ENCODE data around the gene EXOC4.
"Not testable (repeated sequence)": the region's sequence is repeated elsewhere in the genome, so short reads cannot be mapped to it uniquely, and the experiment has no call there.

Gene EXOC4

DNA sequence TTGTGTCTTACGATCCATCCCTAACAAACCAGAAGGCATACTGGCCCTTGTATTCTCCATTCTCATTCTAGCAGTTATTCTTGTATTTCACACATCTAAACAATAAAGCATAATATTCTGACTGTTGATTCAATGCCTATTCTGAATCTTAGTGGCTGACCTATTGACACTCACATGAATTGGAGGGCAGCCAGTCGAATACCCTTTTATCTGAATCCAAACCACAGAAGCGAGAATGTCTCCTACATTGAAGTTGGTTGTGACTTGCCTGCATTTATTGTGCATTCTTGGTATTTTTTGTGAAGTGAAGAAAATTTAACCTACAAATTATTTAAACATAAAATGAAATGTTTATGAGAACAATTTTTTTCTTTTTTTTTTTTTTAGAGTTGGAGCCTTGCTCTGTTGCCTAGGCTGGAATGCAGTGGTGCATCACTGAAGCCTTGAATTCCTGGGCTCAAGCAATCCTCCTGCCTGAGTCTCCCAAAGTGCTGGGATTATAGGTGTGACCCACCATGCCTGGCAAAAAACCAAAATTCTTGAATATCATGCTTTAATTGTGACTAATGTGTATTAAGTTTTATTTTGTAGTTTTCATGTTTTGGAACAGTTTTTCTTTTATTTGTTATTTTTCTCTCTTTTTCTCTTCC lies 22.7 kb downstream of the EXOC4 start:
- DNase-seq, result no peak

DNA sequence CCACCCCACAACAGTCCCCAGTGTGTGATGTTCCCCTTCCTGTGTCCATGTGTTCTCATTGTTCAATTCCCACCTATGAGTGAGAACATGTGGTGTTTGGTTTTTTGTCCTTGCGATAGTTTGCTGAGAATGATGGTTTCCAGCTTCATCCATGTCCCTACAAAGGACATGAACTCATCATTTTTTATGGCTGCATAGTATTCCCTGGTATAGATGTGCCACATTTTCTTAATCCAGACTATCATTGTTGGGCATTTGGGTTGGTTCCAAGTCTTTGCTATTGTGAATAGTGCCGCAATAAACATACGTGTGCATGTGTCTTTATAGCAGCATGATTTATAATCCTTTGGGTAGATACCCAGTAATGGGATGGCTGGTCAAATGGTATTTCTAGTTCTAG lies 26.1 kb downstream of the EXOC4 start:
- not testable (repeated sequence) for DNase-seq

DNA sequence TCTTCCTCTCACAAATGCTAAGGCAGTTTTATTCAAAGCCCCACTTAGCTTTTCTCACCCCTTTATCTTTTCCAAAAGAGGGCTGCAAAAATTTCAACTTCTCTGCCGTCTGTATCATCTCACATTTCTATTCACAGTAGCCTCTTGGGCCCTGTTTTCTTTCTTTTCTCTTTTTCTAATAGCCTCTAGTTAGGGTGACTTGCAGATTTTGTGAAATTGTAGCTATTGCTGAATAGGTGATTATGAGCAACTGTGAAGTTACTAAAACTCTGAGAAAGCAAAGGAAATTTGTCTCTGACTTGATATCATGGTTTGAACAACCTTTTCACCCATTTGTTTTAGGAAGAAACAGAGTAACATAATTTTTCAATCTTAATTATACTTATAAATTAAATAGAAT lies 29.2 kb downstream of the EXOC4 start:
- DNase-seq, result no peak

DNA sequence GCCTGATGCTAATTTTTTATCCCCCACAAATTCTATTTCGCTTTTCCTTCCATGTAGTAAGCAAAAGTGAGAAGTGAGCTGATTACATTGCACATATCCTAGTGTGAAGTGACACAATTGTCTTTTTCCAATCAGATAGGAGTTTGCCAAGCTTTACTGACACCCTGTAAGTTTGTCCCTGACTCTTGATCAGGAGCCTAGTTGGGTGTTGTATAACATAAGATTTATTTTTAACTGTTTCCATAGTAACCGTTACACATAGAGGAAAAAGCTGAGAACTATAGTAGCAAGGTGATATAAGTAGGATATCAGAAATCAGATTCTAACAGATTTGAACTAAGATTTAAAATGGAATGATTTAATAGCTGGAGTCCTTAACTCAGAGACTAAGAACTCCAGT lies 31.2 kb downstream of the EXOC4 start:
- no peak for DNase-seq

DNA sequence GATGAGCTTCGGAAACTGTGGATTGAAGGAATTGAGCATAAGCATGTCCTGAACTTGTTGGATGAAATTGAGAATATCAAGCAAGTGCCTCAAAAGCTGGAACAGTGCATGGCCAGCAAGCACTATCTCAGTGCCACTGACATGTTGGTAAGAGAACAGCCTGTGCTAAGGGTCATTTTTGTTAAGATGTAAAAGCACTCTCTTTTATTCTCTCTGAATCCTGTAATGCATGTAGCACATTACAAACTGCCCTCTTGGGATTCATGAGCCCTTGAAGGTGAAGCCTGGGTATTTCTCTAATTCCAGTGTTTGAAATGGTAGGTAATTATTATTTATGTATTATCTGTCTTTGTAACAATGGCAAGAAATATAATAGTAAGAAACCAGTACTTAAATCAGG lies 36.1 kb downstream of the EXOC4 start:
- DNase-seq, result no peak

DNA sequence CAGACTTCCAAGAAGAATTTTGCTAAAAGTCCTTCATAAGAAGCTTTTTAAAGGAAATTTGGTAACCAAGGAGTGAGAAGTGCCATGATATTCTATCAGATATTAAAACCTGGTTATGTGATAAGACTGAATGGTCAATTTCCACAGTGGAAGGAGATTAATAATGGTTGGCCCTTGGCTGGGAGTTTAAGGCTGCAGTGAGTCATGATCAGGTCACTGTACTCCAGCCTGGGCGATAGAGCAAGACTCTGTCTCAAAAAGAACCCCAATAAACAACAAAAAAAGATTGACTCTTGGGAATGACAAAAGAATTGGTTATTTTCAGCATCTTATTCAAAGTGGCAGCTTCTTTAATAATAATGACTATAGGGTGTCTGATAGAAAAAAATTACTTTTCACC lies 37.2 kb downstream of the EXOC4 start:
- DNase-seq, result no peak

DNA sequence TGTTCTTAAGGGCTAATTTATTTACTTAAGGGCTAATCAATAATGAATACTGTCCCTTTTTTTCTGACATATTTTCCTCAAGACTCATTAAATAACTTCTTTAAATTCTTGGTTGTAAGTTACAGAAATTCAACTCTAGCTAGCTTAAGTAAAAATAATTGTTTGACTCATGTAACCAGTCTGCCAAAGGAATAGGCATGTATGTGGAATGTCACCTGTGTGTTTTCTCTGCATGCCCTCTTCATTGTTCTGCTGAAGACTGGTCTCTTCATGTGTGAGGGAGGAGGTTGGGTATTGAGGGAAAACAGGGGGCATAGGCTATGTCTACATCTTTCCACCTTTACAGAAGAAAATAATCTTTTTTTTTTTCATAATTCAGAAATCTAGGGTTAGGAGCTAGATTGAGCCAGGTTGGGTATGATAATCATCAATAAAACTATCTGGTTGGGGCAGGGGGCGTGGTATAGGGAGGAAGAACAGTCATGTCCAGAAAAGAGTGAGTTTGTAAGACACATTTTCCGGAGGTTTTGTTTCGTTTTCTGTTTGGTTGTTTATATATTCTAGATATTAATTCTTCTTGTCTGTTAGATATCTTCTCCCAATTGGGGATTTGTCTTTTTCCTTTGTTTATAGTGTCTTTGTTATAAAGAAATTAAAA lies 37.9 kb downstream of the EXOC4 start:
- DNase-seq, result no peak

DNA sequence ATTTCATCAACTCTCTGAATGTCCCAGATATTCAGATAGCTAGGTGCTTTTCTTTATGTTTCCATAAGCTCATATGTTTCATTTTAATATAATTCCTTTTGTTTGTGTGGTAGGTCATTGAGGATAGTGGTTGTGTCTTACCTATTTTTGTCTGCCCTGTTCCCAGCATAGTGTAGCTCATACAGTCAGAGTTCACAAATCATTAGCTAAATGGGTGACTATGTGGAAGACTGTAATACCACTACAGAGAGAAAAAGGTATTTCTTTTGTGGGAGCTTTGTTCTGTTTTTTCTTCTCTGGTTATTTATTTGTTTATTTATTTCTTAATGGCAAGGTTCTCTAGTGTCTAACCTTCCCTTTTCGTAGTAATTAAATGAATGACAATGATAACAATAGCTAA lies 39.8 kb downstream of the EXOC4 start:
- no peak for DNase-seq

DNA sequence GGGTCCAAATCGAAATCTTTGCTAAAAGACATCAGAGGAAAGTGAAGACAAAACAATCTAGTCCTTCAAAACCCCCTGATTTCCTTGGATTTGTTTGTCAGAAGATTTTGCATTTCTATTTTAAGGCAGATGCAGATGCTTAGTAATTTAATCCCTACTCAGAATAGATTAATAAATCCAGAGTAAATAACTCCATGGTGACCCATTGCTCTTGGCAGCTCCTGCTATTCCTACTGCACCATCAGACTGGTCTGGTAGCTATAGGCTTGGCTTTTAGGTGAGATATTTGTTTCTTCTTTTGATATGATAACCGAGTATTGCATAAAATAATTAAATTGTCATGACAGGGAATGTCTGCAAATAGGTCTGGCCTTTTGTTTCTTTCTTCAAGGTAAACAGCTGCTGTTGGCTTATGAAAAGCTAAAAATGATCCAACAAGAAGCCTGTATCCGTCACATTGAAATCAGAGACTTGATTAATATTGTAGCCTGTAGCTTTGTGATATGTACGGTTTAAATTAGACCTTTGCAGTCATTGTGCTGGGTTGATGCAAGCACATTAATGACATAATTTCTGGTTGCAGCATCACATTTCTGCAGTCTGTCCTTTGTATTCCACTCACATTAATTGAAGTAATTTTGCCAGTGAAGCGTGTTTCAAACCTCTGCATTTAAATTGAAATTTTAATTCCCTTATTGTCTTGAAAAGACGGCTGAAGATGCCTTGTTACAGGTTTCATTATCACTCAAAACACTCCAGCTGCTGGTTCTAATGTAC lies 40.7 kb downstream of the EXOC4 start:
- DNase-seq, result no peak

DNA sequence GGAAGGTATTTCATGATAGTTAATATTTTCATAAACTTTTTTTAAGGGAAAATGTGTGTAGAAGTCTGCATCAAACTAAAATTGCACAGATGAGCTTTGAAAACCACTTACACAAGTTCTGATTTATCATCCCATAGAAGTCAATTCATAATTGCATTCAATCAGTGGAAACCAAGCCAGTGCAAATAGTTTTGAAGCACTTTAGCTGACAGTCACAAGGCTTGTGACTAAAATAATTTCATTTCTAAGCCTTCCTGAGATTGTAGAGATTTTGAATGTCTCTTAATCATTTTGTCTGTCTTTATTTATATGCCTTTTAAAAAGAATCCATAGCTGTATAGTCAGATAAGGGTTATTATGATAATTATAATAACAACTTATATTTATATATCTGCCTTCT lies 41.4 kb downstream of the EXOC4 start:
- DNase-seq, result no peak

DNA sequence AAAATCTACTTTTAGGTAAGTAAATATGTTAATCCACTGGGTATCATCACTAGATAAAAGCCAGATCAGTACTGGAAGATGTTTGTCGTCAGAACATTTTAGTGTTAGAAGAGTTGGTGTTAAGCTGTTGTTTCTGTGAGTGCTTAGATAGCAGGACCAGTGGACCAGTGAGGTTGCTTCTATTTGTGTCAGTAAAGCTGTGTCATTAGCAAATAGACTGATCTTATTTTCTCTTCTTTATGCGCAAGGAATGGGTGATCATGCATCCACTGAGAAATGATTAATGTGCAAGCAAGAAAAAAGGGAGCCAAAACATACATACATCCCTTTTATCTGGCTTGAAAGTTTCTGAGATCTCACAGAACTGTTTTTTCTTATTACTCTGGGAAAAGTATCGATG lies 42.6 kb downstream of the EXOC4 start:
- DNase-seq, result no peak

DNA sequence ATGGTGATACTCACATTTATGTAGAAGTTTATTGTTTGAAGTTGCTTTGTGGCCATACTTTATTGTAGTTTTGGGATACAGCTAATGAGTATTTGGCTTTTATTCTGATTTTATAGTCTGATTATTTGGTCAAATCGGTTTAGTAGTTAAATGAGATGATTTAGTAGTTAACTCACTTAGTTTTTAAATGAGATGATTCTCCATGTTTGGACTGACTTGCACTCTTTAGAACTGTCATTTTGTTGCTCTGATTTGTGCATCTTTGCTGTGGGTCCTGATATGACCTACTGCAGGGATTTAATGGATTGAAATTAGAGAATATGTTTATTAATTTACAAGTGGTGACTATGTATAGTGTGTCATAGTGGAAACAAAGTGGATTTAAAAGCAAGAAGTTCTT lies 44.2 kb downstream of the EXOC4 start:
- no peak for DNase-seq

DNA sequence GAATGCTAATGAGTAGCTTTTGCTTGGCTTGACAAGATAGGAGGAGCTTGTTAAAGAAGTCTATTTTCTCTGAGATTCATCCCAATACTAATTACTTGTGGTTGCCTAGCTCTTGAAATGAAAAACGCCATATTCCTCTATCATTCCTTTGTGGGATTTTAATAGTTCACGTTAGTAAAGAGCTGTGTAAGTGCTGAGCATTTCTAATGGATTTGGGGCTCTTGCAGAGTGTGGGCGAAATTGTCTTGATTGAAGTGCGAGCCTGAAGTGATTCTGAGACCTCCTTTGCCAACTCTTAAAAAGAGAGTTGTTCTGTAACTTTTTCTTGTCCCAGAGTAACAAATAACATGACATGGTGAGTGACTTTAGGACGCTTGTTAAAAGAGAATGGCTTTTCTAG lies 45.2 kb downstream of the EXOC4 start:
- DNase-seq, result no peak

DNA sequence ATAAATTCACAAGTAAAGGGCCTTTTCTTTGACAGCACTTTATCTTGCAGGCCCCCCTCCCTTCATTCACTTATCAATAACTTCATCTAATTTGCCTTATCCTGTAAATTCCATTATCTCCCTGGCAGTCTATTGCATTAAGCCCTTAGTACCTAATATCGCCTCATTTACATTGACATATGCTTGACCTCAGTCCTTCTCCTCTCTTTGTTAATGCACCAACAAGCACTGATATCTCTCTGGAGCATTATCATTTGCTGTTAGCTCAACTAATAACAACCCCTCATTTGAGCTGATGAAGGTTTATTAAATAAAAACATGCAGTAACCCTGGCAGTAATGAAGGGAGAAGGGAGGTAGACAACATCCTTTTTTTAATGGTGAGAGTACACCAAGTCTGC lies 46.8 kb downstream of the EXOC4 start:
- DNase-seq, result no peak

DNA sequence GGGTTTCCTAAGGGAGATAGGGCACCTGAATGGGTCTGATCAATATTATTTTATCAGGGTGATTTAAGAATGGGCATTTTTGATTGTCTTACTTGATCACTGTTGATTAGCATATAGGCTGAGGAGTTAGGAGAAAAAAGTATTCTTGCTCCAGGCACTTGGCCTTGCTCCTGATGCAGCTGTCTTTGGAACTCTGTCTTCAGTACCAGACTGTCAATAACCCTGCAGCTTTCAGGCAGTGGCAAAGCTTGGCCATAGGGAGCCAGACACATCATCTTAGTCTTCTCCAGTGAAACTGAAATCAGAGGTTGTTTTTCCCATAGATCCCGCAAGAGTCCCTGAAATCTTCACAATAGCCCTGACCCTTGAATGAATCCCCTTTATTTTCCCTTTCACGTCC lies 47.2 kb downstream of the EXOC4 start:
- no peak for DNase-seq

DNA sequence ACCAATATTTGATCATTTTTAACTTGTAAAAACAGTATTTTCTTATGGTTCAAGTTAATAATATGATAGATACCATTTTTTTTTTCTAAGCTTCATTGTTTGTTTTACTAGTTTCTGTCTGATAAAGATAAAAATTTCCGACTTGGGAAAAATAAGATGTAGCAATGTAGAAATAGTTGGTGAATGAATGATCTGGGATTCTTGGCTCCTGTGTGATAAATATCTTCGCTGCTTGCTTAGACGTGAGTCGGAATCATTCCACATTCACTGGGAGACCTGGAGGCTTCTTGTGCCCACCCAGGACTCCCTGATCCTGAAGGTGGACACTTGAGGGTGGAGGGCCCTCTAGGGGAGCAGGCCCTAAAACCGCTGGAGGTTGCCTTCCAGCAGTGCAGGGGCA lies 47.9 kb downstream of the EXOC4 start:
- no peak for DNase-seq

DNA sequence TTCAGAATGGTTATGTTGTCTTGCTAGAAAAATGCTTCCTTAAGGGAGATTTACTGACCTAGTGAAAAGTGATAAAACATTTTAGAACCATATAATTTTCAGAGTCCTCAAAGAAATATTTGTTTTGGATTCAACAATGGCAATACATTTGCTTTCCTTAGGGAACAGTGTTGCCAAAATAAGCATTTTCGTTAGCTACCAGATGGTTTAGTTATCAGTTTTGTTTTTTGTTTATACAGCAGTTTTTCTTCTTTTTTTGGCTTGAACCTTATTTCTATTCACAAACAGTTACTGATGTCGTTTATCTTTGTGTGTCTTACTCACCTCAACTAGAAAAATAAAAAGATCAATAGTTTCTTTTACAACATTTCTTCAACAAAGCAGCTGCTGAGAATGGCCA lies 48.6 kb downstream of the EXOC4 start:
- no peak for DNase-seq

DNA sequence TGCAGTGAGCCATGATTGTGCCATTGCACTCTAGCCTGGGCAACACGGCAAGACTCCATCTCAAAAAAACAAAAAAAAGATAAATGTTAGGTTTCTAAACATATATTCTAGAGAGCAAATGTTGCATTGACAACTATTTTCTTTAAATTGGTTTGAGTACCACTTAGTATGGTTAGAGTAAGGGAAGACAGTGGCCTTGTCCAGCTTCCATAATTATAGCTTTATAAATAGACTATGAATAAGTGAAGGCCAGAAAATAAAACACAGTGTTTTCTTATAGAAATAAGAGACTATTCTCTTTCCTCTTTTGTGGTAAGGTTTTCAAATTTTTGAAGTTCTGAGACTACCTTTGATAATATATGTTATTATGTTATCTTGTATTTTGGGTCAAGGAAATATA lies 50.5 kb downstream of the EXOC4 start:
- no peak for DNase-seq

DNA sequence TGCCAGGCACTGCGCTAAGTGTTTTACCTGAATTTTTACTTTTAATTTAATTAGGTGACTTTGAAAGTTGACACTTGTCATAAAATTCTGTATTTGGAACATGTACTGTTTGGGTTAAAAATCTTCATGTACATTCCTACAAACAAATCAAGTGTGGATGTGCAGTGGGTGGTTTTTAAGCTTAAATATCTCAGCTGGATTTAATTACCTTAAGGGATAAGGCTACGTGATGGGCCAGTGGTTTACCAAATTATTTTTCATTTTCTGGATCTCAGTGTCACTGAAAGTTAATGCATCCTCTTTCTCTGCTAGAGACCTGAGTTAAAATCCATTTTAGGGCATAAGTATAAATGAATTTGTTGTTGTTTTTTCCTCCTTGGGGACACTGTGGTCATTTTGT lies 51.1 kb downstream of the EXOC4 start:
- no peak for DNase-seq

DNA sequence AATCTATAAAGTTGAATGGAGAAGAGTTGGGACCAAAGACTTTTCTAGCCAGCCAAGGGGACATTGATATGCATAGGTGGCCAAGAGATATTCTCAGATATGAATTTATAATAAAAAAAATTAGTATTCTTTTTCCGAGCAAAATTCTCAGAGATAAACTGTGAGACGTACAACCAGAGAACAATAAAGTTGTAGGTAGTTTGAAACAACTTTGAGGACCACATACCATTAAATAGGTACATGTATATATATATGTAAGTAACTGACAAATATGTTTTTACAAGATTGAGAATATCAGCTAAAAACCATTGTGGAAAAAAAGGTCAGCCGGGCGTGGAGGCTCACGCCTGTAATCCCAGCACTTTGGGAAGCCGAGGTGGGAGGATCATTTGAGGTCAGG lies 56.5 kb downstream of the EXOC4 start:
- no peak for DNase-seq

DNA sequence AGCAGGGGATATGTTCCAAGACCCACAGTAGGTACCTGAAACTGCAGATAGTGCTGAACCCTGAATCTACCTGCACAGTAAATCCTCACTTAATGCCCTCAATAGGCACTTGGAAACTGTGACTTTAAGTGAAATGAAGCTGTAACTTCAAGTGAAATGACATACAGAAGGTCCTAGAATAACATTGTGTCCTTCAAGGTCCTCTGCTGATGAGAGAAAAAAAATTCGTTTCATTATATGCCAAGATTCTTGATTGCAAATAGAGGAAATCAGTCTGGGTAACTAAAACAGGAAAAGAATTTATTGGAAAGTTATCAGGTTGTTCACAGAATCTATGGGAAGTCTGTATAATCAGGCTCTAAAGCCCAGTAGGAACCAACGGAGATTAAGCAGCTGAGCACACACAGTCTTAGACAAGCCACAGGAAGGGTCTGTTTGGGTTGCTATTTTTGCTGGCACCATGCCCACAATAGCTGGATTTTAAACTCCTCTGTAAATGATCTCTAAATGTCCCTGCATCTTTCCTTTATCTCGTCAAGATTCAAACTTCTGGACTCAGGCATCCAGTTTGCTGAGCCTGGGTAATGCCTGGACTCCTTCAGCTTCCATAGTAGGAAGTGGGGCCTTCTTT lies 57.5 kb downstream of the EXOC4 start:
- no peak for DNase-seq

DNA sequence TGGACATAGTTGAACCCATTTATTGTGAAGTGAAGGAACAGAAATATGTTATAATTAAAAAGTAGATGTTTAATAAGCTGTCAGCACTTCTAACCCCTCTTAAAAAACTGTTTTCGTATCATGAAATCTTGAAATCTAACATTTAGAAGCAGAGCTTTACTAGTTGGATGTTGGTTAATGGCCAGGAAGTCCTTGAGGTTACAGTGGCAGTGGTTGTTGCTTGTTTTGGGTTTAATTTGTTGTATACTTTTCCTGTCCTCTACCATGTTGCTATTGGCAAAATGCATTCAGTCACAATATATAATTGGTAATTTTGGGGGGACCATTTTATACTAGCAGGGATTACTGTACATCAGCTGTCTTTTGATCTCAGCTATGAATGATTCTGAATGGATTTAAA lies 60.7 kb downstream of the EXOC4 start:
- peak; percentile 8 for DNase-seq

DNA sequence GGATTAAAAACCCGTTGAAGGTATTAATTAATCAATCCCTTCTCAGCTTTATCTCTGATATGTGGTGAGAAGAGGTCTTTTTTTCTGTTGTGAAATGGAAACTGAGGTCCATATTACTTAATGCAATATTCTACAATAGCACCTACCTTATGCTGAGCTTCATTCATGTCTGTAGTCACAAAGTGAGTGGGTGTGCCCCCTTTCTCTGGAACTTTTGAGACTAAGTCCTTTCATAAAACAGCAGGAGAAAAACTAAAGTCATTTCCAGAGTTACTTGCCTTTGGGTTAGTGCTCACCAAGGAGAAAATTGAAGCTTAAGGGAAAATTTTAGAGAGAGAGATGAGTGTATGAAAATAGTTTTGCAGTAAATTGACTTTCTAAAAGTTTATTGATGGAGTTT lies 61.2 kb downstream of the EXOC4 start:
- no peak for DNase-seq

All from CD4-positive, alpha-beta T cell treated with Interleukin-21 for 1 hour (primary cell).